Daoy (cell line): Measurements from ENCODE around the gene SLC27A6. TPM values are rescaled to one million over a fixed set of nuclear protein-coding genes. Genes with fewer than 3 reads are reported as not detected.
"Not testable (repeated sequence)": the region's sequence is repeated elsewhere in the genome, so short reads cannot be mapped to it uniquely, and the experiment has no call there.

Experiments used
- DNase-seq: peaks from one replicate; pipeline ENCODE4 v3.0.0-alpha.2; 2015; ENCODE audit warnings: low read depth
- total RNA-seq: library from RNA; depleted of rRNA; stranded (reverse); fragments of >200 nt; shearing (Covaris generic); gene quantifications from 2 replicates; pipeline ENCODE4 v1.2.3, GENCODE V29; 2014

SLC27A6 gene
- total RNA-seq, 1 experiment from 2014 or later = 1.1 TPM

- no peak for DNase-seq
Measured at GRCh38 chr5:129001841-129002526, 36.7 kb downstream of the SLC27A6 start.

GRCh38 chr5:129002527-129002842 is 37.2 kb downstream of the SLC27A6 start:
- no peak for DNase-seq

- DNase-seq = no peak
Measured at GRCh38 chr5:129003232-129003631, 37.9 kb downstream of the SLC27A6 start.

GRCh38 chr5:129014185-129014584 is 48.9 kb downstream of the SLC27A6 start:
- DNase-seq = no peak

- no peak for DNase-seq
Measured at GRCh38 chr5:129018837-129019236, 53.5 kb downstream of the SLC27A6 start.

GRCh38 chr5:129019401-129019908 is 54.2 kb downstream of the SLC27A6 start:
- DNase-seq = no peak

- DNase-seq = no peak
Measured at GRCh38 chr5:129020683-129021082, 55.4 kb downstream of the SLC27A6 start.

- DNase-seq = no peak
Measured at GRCh38 chr5:129021744-129022143, 56.5 kb downstream of the SLC27A6 start.

GRCh38 chr5:129022599-129022998 is 57.3 kb downstream of the SLC27A6 start:
- no peak for DNase-seq

GRCh38 chr5:129027260-129027659 is 62.0 kb downstream of the SLC27A6 start:
- DNase-seq = no peak

GRCh38 chr5:129031886-129032683 is 66.8 kb downstream of the SLC27A6 start:
- no peak for DNase-seq

GRCh38 chr5:129036257-129036656 is 71.0 kb downstream of the SLC27A6 start:
- not testable (repeated sequence) for DNase-seq

- no peak for DNase-seq
Measured at GRCh38 chr5:129041196-129041881, 76.1 kb downstream of the SLC27A6 start.

- DNase-seq = no peak
Measured at GRCh38 chr5:129042306-129042705, 77.0 kb downstream of the SLC27A6 start.

GRCh38 chr5:129043894-129044293 is 78.6 kb downstream of the SLC27A6 start:
- no peak for DNase-seq

- no peak for DNase-seq
Measured at GRCh38 chr5:129046151-129046550, 80.9 kb downstream of the SLC27A6 start.

GRCh38 chr5:129048509-129048908 is 83.2 kb downstream of the SLC27A6 start:
- DNase-seq = no peak

GRCh38 chr5:129049126-129049799 is 84.0 kb downstream of the SLC27A6 start:
- DNase-seq = no peak

- DNase-seq = no peak
Measured at GRCh38 chr5:129051283-129051682, 86.0 kb downstream of the SLC27A6 start.

- no peak for DNase-seq
Measured at GRCh38 chr5:129053438-129053837, 88.2 kb downstream of the SLC27A6 start.

GRCh38 chr5:129057329-129057728 is 92.0 kb downstream of the SLC27A6 start:
- DNase-seq = no peak

- no peak for DNase-seq
Measured at GRCh38 chr5:129061849-129062248, 96.6 kb downstream of the SLC27A6 start.
